T-helper 1 cell treated with Interleukin-12 subunit alpha and Interleukin-12 subunit beta and Interleukin-4 antibody, amounts not matched to agents 30 ng/mL and 1 ng/mL, for 36 hours (primary cell): ENCODE measurements around the gene PLS1. TPM values are rescaled to one million over a fixed set of nuclear protein-coding genes. Genes with fewer than 3 reads are reported as not detected.
"Not testable (repeated sequence)": the region's sequence is repeated elsewhere in the genome, so short reads cannot be mapped to it uniquely, and the experiment has no call there.

Source experiments
- intact Hi-C: fragments of 100-400 bp; cut with micrococcal nuclease; formaldehyde crosslinking; loops from one replicate; pipeline ENCODE4 v1.15.1; 2024
- total RNA-seq: library from RNA; stranded (reverse); gene quantifications from 2 replicates; pipeline ENCODE4 v1.2.3, GENCODE V29; 2022

Gene PLS1
- total RNA-seq, 1 donor from 2014 or later = 5.6 TPM

DNA sequence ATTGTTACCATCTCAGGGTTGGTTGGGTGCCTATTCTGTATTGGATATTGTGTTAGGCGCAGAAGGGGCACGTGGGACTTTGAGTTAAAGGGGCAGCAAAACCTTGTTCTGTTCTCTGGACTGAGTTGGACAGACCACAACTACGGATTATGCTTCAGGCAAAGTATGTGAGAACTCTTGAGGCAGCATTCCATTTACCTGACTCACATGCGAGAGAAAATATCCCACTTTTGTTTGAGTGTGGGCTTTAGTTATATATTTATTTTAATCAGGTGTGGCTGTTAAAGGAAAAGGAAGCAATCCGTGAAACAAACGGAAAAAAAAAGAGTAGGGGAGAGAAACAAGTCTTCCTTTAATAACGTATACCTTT is 627 bp upstream of the PLS1 start:
- intact Hi-C loops = loop anchor here (5.0 kb wide), 1 partner anchor 858 kb away; the partner anchor contains the start of gene RNF7

DNA sequence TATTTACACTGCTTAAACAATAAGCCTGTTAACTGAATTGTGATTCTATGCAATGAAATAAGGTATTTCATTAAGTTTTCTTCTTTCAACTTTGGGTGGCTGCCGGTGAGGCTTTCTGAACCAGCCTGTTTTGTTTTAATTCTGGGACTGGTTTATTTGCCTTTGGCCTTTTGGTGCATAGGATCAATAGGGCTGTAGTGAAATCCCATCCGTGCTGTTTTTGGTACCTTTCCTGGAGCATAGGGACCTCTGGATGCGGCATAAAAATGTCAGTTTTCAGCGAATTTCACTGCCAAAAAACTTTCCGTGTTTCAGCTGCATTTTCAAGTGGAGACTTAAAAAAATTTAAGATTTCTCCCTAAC is 514 bp downstream of the PLS1 start:
- intact Hi-C loops = loop anchor here (1.0 to 5.0 kb wide), 8 partner anchors 18 to 1374 kb away; partner anchors contain the start of genes ATR, DIPK2A, RNF7 and TFDP2

DNA sequence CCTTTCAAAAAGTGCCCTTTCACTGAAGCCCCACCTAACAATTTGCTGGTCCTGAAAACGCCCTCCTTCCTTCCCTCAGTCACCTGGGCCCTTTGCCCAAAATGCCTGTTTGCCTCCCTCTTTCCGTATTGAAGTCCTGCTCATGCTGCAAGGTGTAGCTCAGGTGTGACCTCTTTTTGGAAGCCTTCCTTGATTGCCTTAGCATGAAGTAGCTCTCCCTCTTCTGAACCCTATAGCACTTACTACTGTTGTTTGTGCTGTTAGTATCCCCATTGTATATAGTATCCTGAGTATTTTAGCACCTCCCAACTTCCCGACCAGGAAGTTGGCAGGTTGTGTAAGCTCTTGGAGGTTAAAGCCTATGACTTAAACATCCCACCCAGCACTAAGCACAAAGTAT is 1.7 kb downstream of the PLS1 start:
- intact Hi-C loops = loop anchor here (2.0 to 5.0 kb wide), 2 partner anchors 861 to 1373 kb away; partner anchors contain the start of genes DIPK2A and RNF7

DNA sequence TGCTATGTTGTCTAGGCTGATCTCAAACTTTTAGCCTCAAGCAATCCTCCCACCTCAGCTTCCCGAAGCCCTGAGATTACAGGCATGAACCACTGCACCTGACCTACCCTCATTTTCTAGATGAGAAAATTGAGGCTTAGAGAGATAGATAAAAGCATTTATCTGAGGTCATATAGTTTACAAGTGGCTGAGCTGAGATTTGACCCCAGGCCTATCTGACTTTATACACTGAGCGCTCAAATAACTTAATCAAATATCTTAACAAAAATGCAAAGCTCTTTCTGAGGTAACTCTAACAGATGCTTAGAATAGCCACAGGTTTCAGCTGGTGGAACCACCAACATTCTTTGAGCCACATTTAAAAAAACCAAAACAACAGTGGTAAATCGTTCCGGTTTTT is 5.5 kb downstream of the PLS1 start:
- intact Hi-C loops = no loop called here

GRCh38 chr3:142602619-142603385 is 6.6 kb downstream of the PLS1 start:
- intact Hi-C loops = no loop called here

DNA sequence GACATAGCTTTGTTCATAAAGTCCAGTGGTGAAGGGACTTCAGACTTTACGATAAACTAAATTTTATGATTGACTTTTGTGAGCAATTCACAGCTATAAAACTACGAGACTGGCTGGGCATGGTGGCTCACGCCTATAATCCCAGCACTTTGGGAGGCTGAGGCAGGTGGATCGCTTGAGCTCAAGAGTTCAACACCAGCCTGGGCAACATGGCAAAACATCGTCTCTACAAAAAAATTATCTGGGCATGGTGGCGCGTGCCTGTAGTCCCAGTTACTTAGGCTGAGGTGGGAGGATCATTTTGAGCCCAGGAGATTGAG is 7.2 kb downstream of the PLS1 start:
- intact Hi-C loops = not testable (repeated sequence)

GRCh38 chr3:142604940-142605339 is 8.7 kb downstream of the PLS1 start:
- intact Hi-C loops = no loop called here

- intact Hi-C loops = no loop called here
These were observed 12.4 kb downstream of the PLS1 start for GRCh38 chr3:142608631-142609030.

DNA sequence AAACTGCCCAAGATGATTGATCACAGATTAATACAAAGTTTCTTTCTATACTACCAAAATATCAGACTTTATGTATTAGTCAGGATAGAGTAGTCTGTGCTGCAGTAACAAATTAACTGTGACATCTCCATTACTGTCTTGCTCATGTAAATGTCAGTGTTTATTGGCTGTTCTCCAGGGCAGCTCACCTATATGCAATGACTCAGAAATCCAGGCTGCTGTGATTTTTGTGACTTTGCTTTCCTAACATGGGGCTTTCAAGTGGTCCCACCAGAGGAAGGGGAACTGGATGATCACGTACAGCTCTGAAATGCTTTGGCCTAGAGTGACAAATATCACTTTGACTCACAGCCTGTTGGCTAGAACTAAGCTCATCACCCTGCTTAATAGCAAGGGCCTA is 12.9 kb downstream of the PLS1 start:
- intact Hi-C loops = no loop called here

- intact Hi-C loops = no loop called here
These were observed 15.0 kb downstream of the PLS1 start for GRCh38 chr3:142611206-142611605.

DNA sequence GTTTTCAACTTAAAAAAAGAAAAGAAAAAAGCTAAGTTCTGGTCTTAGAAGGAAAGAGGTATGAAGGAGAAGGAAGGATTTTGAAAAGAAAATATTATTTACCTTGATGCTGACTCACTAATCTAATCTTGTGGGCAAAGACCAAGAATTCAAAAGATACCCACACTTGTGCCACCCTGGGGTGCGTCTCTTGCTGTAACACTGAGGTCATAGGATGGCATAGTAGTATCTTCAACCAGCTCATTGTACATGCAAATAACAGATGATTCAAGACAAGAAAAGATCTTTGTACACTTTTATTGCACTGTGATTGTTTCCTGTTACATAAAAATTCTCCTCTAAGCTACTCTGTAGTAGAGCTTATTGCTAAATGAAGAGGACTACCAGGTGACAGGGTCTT is 17.3 kb downstream of the PLS1 start:
- intact Hi-C loops = no loop called here

- intact Hi-C loops = no loop called here
These were observed 17.9 kb downstream of the PLS1 start for GRCh38 chr3:142614059-142614626.

DNA sequence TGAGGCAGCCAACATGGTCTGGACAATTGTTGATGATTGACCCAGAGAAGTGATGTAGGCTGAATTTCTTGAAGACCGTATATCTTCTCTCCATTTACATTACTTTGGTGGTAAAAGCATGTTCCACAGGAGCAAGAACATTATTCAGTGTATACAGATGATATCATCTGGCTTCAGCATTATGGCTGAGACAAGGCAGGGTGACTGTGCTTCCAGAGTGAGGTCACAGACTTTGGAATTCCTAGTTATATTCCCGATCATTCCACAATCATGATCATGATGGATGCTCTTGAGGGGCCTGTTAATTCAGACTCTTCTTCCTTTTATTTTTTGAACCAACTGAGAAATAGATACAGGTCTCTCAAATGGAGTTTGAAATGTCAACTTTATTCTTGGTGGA is 19.0 kb downstream of the PLS1 start:
- intact Hi-C loops = no loop called here

DNA sequence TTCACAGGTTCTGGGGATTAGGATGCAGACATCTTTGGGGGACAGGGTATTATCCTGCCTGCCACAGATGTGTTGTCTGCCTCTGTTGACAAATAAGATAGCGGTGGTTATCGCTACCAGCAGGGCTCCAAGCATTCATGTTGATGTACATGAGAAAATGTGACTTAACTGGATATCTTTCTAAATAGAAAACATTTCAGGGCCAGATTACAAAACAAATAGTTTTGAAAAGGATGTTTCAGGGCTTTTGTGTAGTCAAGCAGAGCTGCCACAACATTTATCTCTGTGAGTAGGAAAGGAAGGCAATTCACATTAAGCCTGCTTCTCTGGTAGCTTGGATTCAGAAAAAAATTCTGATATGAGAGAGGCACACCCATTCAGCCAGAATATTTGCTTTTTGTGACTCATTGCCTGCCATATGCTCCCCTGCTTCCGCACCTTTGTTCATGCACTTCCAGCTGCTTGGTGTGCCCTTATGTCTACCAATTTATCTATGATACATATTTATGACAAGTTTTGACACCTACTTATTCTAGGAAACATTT is 22.8 kb downstream of the PLS1 start:
- intact Hi-C loops = no loop called here

- intact Hi-C loops = no loop called here
These were observed 26.2 kb downstream of the PLS1 start for GRCh38 chr3:142622405-142622804.

DNA sequence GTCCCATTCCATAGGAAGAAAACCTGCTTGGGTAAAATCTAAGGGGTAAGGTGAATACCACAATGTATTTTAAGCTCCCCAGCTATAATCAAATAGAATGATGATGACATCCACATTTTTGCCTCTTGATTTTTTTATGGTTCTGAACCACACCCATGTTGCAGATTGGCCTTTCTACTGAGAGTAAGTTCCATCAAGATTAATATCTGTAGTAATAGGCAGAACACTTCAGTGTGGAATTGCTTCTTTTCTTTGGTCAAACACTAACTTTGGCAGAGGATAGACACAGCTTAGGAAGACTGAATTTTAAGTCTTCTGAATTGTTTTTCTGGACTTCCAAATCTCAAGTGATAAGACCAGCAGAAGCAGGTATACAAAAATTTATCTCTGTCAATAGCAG is 27.0 kb downstream of the PLS1 start:
- intact Hi-C loops = no loop called here

DNA sequence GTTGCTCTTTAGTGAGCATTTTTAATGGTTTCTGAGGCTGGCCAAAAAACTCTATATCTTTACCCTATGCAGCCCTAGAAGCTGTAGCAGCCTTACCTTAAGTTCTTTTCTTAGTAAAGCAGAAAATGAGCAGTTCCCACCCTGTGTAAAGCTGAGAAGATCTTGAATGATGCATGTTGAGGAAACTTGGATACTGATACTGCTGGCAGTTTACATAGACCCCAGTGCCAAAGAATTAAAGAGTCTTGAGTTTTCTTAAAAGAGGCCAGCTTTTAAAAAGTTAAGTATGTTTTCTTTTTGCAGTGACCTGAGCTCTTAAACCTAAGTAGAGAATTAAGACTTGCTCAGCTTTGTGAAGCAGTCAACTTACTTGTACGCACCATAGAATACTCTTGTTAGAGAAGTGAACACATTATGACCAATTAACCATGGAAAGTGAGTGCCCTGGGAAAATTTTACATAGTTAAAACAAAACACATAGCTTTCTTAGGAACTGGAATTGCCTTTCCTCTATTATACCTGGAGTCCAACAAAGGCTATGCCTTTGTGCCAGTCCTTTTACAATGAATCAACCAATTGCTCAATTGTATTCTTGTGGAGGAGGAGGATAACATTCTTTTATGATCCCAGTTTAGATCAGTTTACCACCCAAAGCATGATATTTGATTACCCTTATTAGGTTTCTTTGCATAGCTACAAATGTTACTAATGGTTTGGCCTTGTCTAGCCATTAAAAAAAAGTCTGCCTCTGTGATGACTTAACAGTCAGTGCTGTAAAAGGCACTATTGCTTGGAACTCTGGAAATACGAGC is 28.4 kb downstream of the PLS1 start:
- intact Hi-C loops = no loop called here

GRCh38 chr3:142625153-142625440 is 28.9 kb downstream of the PLS1 start:
- intact Hi-C loops = no loop called here

GRCh38 chr3:142626971-142627370 is 30.8 kb downstream of the PLS1 start:
- intact Hi-C loops = no loop called here

GRCh38 chr3:142628801-142629200 is 32.6 kb downstream of the PLS1 start:
- intact Hi-C loops = no loop called here

- intact Hi-C loops = no loop called here
These were observed 36.9 kb downstream of the PLS1 start for GRCh38 chr3:142633073-142633472.

DNA sequence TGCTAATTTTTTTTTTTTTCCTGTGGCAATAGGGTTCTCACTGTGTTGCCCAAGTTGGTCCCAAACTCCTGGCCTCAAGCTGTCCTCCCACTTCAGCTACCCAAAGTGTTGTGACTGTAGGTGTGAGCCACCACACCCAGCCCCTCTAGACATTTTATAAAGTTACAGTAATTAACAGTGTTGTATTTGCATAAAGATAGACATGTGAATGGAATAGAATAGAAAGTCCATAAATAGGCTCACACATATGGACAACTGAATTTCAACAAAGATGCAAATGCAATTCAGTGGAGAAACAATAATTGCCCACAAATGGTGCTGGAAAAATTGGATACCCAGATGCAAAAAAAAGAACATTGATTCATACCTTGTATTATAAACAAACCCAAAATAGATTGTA is 39.9 kb downstream of the PLS1 start:
- intact Hi-C loops = no loop called here
